Measurements from ENCODE around the gene ATAD2B.

GRCh38 chr2:23861952-23862351 is 65.0 kb downstream of the ATAD2B start:
- no peak for TF ChIP-seq CTCF (IDR thresholded peaks at IDR 0.05; ENCODE audit: low read depth, low read length)
- TF ChIP-seq EZH2phosphoT487 (IDR thresholded peaks at IDR 0.05; ENCODE audit: low read depth), result no peak
